ENCODE results near the gene C1orf159.

Gene C1orf159

GRCh38 chr1:1082776-1083415, 33.0 kb downstream of the C1orf159 start:
- Histone ChIP-seq H3K4me3 (ENCODE audit: low read depth in 1 of 2, low read length in 1 of 2) (no peak overlapping the region), H3K4me1 (ENCODE audit: control insufficient read depth in 1 of 2, insufficient read depth in 1 of 2, low read depth in 1 of 2, low read length in 1 of 2) (peaks cover 6 to 8% of the 10 kb centered on the region in 2 experiments), H3K9me3 (no peaks in the 10 kb centered on the region), H3K27me3 (peaks cover 19% of the 10 kb centered on the region), H3K36me3 (no peaks in the 10 kb centered on the region), H3K27ac (no peak overlapping the region)
- TF ChIP-seq, protein P1, sequence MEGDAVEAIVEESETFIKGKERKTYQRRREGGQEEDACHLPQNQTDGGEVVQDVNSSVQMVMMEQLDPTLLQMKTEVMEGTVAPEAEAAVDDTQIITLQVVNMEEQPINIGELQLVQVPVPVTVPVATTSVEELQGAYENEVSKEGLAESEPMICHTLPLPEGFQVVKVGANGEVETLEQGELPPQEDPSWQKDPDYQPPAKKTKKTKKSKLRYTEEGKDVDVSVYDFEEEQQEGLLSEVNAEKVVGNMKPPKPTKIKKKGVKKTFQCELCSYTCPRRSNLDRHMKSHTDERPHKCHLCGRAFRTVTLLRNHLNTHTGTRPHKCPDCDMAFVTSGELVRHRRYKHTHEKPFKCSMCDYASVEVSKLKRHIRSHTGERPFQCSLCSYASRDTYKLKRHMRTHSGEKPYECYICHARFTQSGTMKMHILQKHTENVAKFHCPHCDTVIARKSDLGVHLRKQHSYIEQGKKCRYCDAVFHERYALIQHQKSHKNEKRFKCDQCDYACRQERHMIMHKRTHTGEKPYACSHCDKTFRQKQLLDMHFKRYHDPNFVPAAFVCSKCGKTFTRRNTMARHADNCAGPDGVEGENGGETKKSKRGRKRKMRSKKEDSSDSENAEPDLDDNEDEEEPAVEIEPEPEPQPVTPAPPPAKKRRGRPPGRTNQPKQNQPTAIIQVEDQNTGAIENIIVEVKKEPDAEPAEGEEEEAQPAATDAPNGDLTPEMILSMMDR (IDR thresholded peaks at IDR 0.05): no peak

DNA sequence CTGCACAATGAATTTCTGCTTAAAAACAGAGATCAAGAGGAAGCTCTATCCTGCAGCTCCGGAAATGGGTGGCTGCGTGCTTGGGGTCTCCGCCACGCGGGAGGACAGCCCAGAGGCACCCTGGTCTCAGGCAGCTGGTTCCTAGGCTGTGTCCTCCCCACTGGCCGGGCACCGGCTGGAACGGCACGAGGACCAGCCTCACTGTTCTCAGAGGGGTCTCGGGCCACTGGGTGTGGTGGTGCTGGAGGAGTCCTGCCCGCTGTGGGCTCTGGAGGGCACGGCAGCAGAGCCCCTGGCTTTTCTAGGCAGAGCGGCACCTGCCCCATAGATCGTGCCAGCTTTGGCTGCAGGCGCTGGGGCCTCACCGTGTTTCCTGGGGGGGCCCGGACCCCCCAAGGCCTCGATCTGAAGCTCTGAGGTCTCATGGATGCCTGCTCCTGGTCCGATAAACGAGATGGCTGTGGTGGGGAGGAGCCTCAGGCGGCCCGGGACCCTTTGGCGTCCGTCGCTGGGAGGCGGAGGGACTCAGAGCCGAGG, 33.6 kb downstream of the C1orf159 start:
- TF ChIP-seq, protein P1 (IDR thresholded peaks at IDR 0.05): no peak
- H3K4me1 ChIP-seq (ENCODE audit: control insufficient read depth in 1 of 2, insufficient read depth in 1 of 2, low read depth in 1 of 2, low read length in 1 of 2): peaks cover 6 to 8% of the 10 kb centered on the region in 2 experiments
- H3K27ac ChIP-seq: no peak overlapping the region
- H3K27me3 ChIP-seq: peaks cover 19% of the 10 kb centered on the region
- H3K4me3 ChIP-seq (ENCODE audit: low read depth in 1 of 2, low read length in 1 of 2): no peak overlapping the region
- H3K9me3 ChIP-seq: no peaks in the 10 kb centered on the region
- H3K36me3 ChIP-seq: no peaks in the 10 kb centered on the region

DNA sequence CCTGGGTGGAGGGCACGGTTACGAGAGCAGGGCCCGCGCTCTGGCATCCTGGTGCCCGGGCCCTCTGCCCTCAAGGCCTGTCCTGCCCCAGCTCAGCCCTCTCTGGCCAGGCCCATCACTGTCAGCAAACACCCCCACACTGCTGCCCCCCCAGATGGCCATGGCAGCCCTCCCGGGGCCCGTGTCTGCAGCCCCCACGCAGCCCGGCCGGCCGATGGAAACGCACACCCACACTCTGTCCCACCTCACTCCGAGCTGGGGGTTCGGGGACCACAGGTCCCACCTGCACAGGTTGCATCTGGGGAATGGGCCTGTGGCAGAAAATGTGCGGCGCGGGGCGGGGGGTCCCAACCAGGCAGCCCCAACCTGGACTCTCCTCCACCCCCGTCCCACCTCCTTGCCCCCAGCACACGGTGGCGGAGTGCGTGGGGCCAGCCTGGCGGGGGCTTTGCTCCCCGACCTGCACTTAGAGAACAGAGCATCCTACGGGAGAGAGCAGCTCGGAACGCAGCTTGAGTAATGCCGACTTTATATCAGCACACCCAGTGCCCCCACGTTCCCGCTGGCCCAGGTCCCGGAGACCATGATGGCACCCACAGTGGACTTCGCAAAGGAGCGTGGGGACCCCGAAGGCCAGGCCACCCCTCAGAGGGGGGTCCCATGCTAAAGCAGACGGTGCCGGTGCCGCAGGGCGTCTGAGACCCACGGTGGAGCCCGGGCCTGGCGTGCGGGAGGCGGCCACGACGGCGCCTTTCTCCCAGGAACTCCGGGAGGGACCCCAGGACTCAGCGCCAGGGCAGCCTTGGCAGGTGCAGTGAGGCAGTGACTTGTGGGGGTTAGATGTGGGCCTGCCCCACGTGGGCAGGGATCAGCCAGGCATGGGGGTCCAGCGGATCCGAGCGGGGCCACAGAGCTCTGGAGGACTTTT, 34.3 kb downstream of the C1orf159 start:
- Histone ChIP-seq H3K27ac (no peak overlapping the region), H3K4me3 (ENCODE audit: low read depth in 1 of 2, low read length in 1 of 2) (no peak overlapping the region), H3K36me3 (no peaks in the 10 kb centered on the region), H3K4me1 (ENCODE audit: control insufficient read depth in 1 of 2, insufficient read depth in 1 of 2, low read depth in 1 of 2, low read length in 1 of 2) (peaks cover 6 to 8% of the 10 kb centered on the region in 2 experiments), H3K27me3 (peaks cover 19% of the 10 kb centered on the region), H3K9me3 (no peaks in the 10 kb centered on the region)
- TF ChIP-seq, protein P1 (IDR thresholded peaks at IDR 0.05): no peak

- Histone ChIP-seq H3K36me3 (no peaks in the 10 kb centered on the region), H3K4me1 (ENCODE audit: control insufficient read depth in 1 of 2, insufficient read depth in 1 of 2, low read depth in 1 of 2, low read length in 1 of 2) (peaks cover 6 to 8% of the 10 kb centered on the region in 2 experiments), H3K27ac (no peak overlapping the region), H3K9me3 (no peaks in the 10 kb centered on the region), H3K27me3 (peaks cover 19% of the 10 kb centered on the region), H3K4me3 (ENCODE audit: low read depth in 1 of 2, low read length in 1 of 2) (no peak overlapping the region)
- TF ChIP-seq, protein P1 (IDR thresholded peaks at IDR 0.05): no peak
Measured at GRCh38 chr1:1080951-1081310, 35.0 kb downstream of the C1orf159 start.

- Histone ChIP-seq H3K27ac (no peak overlapping the region), H3K4me1 (ENCODE audit: control insufficient read depth in 1 of 2, insufficient read depth in 1 of 2, low read depth in 1 of 2, low read length in 1 of 2) (peaks cover 6 to 8% of the 10 kb centered on the region in 2 experiments), H3K4me3 (ENCODE audit: low read depth in 1 of 2, low read length in 1 of 2) (peak overlapping the region; percentile 8 to 18), H3K27me3 (peaks cover 22% of the 10 kb centered on the region), H3K9me3 (no peaks in the 10 kb centered on the region), H3K36me3 (no peaks in the 10 kb centered on the region)
- TF ChIP-seq, protein P1 (IDR thresholded peaks at IDR 0.05): no peak
Measured at GRCh38 chr1:1080122-1080757, 35.6 kb downstream of the C1orf159 start.

Measured in neutrophil (primary cell).